SU-DHL-6 (cell line): ENCODE results near the gene TGM2.

ENCODE experiments used
- H2AFZ ChIP-seq: fragments of 200-600 bp; sonication (generic); 2 replicates; pipeline ENCODE4 v1.6.1; 2014; ENCODE audit warnings: low read depth, mild to moderate bottlenecking, moderate library complexity, mixed read lengths, antibody characterized with exemption, low read length; ENCODE audit not compliant: severe bottlenecking
- H3F3A ChIP-seq: fragments of 200-600 bp; shearing (Covaris generic); 2 replicates; pipeline ENCODE4 v1.6.0; 2016; ENCODE audit warnings: antibody characterized with exemption, mild to moderate bottlenecking; ENCODE audit not compliant: insufficient read depth
- H3K27ac ChIP-seq: fragments of 200-600 bp; sonication (generic); 2 replicates; pipeline ENCODE4 v1.5.1; 2016; ENCODE audit warnings: low read depth, mild to moderate bottlenecking, low read length, moderate library complexity, mixed read lengths
- H3K27me3 ChIP-seq: fragments of 200-600 bp; sonication (generic), shearing (Covaris generic); 2 replicates; pipeline ENCODE4 v1.6.0; 2014; ENCODE audit warnings: mild to moderate bottlenecking, low read length
- H3K36me3 ChIP-seq: fragments of 200-600 bp; sonication (generic); 2 replicates; pipeline ENCODE4 v1.6.1; 2014; ENCODE audit warnings: mild to moderate bottlenecking, low read length, mixed read lengths
- H3K4me2 ChIP-seq: fragments of 300-600, 200-600 bp; shearing (Covaris generic), sonication (generic); 2 replicates; pipeline ENCODE4 v1.6.0; 2014; ENCODE audit warnings: low read length, low read depth, mild to moderate bottlenecking; ENCODE audit not compliant: poor library complexity, severe bottlenecking
- H3K4me3 ChIP-seq: fragments of 200-600 bp; sonication (generic); 2 replicates; pipeline ENCODE4 v1.5.1; 2014; ENCODE audit warnings: antibody characterized with exemption, low read length, mild to moderate bottlenecking, mixed read lengths; ENCODE audit not compliant: insufficient read depth, poor library complexity, severe bottlenecking
- H3K79me2 ChIP-seq: fragments of 200-600 bp; sonication (generic); 2 replicates; pipeline ENCODE4 v1.6.1; 2014; ENCODE audit warnings: mild to moderate bottlenecking, low read length, moderate library complexity; ENCODE audit not compliant: insufficient read depth
- H3K9ac ChIP-seq: fragments of 200-600 bp; sonication (generic); 2 replicates; pipeline ENCODE4 v1.7.0; 2014; ENCODE audit warnings: mild to moderate bottlenecking, low read length
- H3K9me2 ChIP-seq: fragments of 200-600 bp; sonication (generic); replicated peaks from 2 replicates; pipeline ENCODE4 v1.6.1; 2014; ENCODE audit warnings: low read length; ENCODE audit not compliant: insufficient read depth
- H3K9me3 ChIP-seq: fragments of 200-600 bp; sonication (generic); 2 replicates; pipeline ENCODE4 v1.6.1; 2014; ENCODE audit warnings: low read length, mixed read lengths; ENCODE audit not compliant: insufficient read depth
- H4K20me1 ChIP-seq: fragments of 200-600 bp; sonication (generic); 2 replicates; pipeline ENCODE4 v1.6.1; 2014; ENCODE audit warnings: low read depth, mild to moderate bottlenecking, antibody characterized with exemption, low read length, moderate library complexity, mixed read lengths
- EZH2phosphoT487 ChIP-seq: fragments of 200-600 bp; sonication (generic), shearing (Covaris generic); conservative IDR thresholded peaks from 2 replicates; pipeline ENCODE4 v1.6.1; 2018; ENCODE audit warnings: mild to moderate bottlenecking, antibody characterized with exemption, low read length, moderate library complexity, mixed read lengths
- TF ChIP-seq, protein P1 (sequence below): fragments of 200-600 bp; sonication (generic); IDR thresholded peaks from one replicate; pipeline ENCODE4 v1.5.1; 2017; ENCODE audit warnings: antibody characterized with exemption, mild to moderate bottlenecking, low read length, moderate library complexity; ENCODE audit not compliant: insufficient read depth, poor library complexity, severe bottlenecking

The TGM2 gene

GRCh38 chr20:38090061-38090460, 75.0 kb downstream of the TGM2 start:
- Histone ChIP-seq H3F3A (no peaks in the 10 kb centered on the region), H4K20me1 (no peaks in the 10 kb centered on the region), H3K4me2 (no peak overlapping the region), H3K27me3 (no peaks in the 10 kb centered on the region), H3K36me3 (0 out of 2 replicates have a peak, but pooled peaks cover 2% of the 10 kb centered on the region), H3K79me2 (no peaks in the 10 kb centered on the region), H3K9me2 (no peaks in the 10 kb centered on the region), H3K9ac (no peak overlapping the region), H2AFZ (no peak overlapping the region), H3K9me3 (no peaks in the 10 kb centered on the region), H3K4me3 (no peak overlapping the region), H3K27ac (no peak overlapping the region)
- no peak for TF ChIP-seq EZH2phosphoT487
- TF ChIP-seq, protein P1, sequence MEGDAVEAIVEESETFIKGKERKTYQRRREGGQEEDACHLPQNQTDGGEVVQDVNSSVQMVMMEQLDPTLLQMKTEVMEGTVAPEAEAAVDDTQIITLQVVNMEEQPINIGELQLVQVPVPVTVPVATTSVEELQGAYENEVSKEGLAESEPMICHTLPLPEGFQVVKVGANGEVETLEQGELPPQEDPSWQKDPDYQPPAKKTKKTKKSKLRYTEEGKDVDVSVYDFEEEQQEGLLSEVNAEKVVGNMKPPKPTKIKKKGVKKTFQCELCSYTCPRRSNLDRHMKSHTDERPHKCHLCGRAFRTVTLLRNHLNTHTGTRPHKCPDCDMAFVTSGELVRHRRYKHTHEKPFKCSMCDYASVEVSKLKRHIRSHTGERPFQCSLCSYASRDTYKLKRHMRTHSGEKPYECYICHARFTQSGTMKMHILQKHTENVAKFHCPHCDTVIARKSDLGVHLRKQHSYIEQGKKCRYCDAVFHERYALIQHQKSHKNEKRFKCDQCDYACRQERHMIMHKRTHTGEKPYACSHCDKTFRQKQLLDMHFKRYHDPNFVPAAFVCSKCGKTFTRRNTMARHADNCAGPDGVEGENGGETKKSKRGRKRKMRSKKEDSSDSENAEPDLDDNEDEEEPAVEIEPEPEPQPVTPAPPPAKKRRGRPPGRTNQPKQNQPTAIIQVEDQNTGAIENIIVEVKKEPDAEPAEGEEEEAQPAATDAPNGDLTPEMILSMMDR, result no peak

- 0 out of 2 replicates have a peak, but pooled peaks cover 2% of the 10 kb centered on the region for H3K36me3 ChIP-seq
- no peak overlapping the region for H3K4me2 ChIP-seq
- H4K20me1 ChIP-seq, result no peaks in the 10 kb centered on the region
- H3K9me3 ChIP-seq, result no peaks in the 10 kb centered on the region
- H3K9me2 ChIP-seq, result no peaks in the 10 kb centered on the region
- no peak overlapping the region for H3K9ac ChIP-seq
- no peak overlapping the region for H2AFZ ChIP-seq
- no peak overlapping the region for H3K4me3 ChIP-seq
- H3K27ac ChIP-seq, result no peak overlapping the region
- H3K27me3 ChIP-seq, result no peaks in the 10 kb centered on the region
- H3K79me2 ChIP-seq, result no peaks in the 10 kb centered on the region
- TF ChIP-seq, protein P1, result no peak
- no peak for TF ChIP-seq EZH2phosphoT487
- no peaks in the 10 kb centered on the region for H3F3A ChIP-seq
Measured at GRCh38 chr20:38089500-38089899, 75.6 kb downstream of the TGM2 start.

- H3K36me3 ChIP-seq, result no peaks in the 10 kb centered on the region
- no peak overlapping the region for H3K9ac ChIP-seq
- H3K9me3 ChIP-seq, result no peaks in the 10 kb centered on the region
- no peak overlapping the region for H3K4me2 ChIP-seq
- no peak overlapping the region for H3K4me3 ChIP-seq
- no peak overlapping the region for H3K27ac ChIP-seq
- H3K27me3 ChIP-seq, result no peaks in the 10 kb centered on the region
- no peaks in the 10 kb centered on the region for H3F3A ChIP-seq
- H3K79me2 ChIP-seq, result peaks cover 15% of the 10 kb centered on the region; the same call in 1 of the 2 replicates
- H2AFZ ChIP-seq, result no peak overlapping the region
- peaks cover 3% of the 10 kb centered on the region; the same call in 1 of the 2 replicates for H4K20me1 ChIP-seq
- H3K9me2 ChIP-seq, result no peaks in the 10 kb centered on the region
- TF ChIP-seq, protein P1, result no peak
- TF ChIP-seq EZH2phosphoT487, result no peak
Measured at GRCh38 chr20:38085026-38085425, 80.0 kb downstream of the TGM2 start.
